ENCODE results near the gene CARD8.

The CARD8 gene

DNA sequence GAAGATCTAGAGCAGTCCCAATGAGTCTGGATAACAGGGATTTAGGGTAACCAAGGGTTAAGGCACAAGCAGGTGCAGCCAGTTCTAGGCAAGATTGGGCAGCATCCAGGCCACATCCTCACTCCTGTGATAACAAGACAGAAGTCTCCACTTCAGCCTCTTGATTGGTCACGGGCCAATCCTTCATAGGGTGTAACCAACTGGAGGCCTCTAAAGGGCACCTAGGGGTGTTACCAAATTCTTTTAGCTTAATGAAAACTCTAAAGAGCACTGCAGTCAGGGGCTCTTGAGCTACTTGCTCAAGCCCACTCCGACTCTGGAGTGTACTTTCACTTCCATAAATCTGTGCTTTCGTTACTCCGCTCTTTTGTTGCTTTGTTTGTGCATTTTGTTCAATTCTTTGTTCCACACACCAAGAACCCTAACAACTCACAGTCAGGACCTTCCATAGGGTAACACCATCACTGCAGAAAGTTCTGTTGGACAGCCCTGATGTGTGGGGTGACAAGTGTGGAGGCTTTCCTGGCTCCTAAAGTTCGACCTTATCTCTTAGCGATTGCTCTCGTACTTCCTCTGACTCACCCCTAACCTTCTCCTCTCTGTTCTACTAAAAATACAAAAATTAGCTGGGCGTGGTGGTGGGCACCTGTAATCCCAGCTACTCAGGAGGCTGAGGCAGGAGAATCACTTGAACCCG is 49.2 kb downstream of the CARD8 start:
- no peak for DNase-seq (ENCODE audit: low spot score)

DNA sequence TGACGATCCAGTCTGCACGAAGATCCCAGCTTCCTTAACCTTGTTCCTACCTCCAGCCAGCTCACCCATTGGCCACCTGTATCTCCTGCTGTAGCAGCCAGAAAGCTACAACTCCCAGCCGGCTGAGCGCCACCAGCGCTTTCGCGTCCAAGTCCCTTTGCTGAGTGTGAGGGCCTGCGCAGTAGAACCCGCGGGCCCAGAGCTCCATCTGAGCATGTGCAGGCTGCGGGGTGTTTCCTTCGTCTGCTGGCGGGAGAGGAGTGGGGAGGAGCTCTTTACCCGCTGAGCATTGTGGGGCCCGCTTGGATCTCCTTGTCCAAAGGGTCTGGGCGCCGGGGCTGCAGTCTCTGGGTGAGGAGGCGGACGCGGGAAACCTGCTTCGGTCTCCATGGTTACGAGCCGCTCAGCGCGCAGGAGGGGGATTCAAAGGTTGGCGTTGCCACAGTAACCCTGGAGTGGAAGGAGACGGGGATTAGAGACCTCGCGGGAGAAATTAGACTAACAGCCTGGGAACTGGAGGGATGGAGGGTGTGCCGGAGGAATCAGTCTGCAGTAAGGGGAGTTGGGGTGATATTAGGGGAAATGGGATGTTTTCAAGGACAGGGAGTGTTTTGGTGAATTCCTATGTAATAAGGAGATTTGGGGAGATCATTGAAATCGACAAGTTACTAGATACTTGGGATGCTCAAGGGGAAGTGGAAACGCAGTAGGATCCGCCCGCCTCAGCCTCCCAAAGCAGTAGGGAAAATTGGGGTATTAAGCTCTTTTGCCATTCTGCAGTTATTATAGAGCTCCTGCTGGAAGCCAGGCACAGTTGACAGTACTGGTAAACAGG is 51.7 kb downstream of the CARD8 start:
- DNase-seq (ENCODE audit: low spot score), result peak; percentile 99

DNA sequence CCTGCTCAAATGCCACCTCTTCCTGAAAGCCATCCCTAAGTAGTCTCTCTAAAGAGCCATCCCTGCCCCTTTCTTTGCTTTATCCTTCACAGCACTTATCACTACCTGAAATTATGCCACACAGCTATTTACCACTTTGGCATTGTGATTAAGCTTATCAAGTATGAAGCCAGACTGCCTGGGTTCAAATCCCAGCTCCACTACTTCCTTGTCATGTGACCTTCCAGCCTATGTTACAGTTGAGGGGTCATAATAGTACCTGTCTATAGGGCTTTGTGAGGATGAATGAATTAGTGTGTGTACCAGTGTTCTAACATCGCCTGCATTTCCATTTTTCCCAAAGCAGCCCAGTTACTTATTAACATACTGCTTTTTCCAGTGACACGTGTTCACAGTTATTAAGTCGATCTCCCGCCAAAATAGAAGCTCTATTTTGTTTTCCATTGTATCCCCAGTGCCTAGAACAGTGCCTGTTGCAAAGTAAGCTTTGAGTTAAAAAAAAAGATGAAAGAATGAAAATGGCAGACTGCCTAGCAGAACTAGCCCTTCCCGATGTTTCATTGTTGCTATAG is 52.4 kb downstream of the CARD8 start:
- DNase-seq (ENCODE audit: low spot score), result no peak

DNA sequence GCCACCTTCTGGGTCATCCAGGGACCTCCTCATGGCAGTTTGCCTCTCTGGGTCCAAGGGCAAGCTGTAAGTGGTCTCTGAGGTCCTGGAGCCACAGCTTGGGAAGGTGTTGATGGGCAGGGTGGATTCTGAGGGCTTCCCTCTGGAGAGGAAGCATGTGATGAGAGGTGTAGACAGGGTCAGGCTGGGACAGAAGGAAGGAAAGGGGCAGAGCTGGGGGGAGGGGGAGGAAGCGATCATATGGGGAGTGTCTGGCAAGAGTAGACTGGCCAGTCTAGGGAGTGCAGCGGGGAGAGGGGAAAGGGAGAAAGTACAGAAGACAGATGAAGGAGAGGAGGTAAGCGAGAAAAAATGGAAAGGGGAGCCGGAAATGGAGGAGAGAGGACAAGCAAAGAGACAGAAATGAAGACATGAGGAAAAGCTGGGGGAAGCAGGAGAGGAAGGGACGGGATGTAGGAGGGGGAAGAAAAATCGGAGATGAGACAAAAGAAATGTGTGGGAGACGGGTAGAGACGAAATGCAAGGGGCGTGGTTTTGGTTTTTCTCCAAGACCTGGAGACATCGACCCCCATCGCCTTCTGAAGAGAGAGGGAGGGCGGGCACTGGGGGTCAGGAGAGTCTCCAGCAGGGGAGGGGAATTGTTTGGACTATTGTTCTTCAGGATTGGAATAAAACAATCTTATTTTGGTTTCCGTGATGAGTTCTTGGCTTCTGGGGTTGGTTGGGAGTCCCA is 58.6 kb downstream of the CARD8 start:
- no peak for DNase-seq (ENCODE audit: low spot score)

DNA sequence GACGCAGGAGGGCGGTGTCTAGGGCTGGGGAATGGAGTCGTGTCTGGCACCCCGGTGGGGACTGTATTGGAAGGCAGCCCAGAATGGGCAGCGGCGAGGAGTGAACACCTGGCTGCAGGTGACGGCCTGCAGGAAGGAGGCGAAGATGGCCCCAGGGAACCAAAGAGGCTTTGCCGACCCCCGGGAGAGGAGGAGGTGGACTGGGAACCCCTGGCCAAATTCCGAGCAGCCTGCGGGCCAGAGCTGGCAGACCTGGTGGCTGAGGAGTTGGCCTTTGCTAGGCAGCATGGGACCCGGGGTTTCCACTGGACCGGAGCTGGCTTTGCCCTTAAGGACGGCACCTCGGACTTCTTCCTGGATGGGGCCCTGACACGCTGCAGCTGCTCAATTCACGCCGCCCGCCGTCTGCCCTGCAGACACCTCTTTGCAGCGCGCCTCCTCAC is 59.4 kb downstream of the CARD8 start:
- DNase-seq (ENCODE audit: low spot score), result no peak

DNA sequence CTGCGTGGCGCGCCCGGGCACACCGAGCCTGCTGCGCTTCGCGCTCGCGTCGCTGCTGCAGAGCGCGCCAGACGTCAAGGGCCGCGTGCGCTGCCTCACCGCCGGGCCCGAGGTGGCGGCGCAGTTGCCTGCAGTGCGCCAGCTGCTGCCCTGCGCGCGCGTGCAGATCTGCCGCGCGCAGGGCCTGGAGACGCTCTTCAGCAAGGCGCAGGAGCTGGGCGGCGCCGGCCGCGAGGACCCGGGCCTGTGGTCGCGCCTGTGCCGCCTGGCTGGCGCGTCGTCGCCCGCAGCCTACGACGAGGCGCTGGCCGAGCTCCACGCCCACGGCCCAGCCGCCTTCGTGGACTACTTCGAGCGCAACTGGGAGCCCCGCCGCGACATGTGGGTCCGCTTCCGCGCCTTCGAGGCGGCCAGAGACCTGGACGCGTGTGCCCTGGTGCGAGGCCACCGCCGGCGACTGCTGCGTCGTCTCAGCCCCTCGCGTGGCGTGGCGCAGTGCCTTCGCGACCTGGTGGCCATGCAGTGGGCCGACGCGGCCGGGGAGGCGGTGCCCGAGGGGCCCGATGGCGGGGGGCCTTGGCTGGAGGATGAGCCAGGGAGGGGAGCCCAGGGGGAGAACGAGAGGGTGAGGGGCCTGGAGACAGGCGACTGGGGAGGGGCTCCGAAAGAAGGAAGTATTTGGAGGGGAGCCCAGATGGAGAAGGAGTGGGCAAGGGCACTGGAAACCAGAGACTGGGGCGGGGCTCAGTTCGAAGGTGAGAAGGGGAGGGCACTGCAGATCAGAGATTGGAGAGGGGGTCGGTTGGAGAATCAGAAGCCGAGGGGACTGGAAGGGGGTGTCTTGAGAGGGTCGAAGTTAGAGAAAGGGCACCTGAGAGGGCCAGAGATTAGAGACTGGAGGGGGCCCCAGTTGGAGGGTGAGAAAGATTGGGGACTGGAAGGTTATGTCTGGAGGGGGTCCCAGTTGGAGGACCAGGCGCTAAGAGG is 60.6 kb downstream of the CARD8 start:
- no peak for DNase-seq (ENCODE audit: low spot score)

DNA sequence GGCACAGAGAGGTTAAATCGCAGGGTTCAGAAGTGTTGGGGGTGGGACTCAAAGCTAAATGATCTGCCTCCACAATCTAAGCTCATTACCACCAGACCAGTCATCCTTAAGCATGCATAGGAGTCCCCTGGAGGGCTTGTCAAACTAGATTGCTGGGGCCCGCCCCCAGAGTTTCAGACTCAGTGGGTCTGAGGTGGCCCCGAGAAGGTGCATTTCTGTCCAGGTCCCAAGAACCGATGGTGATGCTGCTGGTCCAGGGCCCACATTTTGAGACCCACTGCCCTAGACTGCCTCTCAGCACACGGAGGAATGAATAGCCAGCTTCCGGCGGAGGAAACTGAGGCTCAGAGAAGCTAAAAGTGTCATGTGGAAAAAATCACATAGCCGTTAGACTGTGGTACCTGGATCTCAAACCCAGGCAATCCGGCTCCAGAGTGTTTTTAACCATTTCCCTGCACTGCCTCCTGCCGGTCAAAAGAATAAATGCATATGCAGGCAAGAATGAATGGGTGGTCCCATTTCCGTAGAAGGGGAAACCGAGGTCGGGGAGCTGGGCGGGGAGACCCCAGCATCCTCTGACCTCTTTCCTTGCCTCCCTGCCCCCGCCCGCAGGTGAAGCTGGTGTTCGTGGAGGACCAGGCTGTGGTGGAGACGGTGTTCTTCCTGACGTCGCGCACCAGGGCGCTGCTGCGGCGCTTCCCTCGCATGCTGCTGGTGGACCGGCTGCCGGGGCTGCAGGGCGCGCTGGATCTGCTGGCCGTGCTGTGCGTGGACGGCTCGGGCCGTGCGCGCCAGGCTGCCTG is 61.5 kb downstream of the CARD8 start:
- peak; percentile 33 for DNase-seq (ENCODE audit: low spot score)

DNA sequence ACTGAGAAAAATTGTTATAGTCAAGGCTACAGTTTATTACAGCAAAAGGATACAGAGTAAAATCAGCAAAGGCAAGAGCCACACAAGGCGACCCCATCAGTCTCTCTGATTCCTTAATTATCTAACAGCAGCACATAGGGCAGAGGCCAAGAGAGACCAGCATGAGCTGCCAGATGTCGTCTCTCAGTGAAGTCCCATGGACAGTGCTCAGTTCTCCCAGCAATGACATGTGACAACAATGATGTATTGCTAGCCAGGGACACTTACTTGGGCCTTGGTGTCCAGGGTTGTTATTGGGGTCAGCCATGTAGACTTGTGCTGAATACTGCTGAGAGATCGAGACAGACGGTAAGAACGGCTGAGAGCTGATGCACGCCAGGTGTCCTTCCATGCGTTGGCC is 63.0 kb downstream of the CARD8 start:
- no peak for DNase-seq (ENCODE audit: low spot score)

DNA sequence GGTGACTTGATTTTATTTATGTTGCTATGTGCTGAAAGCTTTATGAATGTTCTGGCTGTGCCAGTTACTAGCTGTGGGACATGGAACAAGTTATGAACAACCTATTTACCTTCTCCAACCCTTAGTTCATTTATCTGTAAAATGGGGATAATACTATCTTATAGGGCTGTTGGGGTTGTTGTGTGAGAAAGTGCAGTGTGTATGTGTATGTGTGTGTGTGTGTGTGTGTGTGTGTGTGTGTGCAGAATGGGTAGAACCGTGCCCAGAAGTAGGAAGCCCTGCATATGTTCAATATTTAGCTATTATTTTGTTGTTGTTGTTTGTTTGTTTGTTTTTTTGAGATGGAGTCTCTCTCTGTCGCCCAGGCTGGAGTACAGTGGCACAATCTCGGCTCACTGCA is 64.8 kb downstream of the CARD8 start:
- DNase-seq (ENCODE audit: low spot score), result no peak

DNA sequence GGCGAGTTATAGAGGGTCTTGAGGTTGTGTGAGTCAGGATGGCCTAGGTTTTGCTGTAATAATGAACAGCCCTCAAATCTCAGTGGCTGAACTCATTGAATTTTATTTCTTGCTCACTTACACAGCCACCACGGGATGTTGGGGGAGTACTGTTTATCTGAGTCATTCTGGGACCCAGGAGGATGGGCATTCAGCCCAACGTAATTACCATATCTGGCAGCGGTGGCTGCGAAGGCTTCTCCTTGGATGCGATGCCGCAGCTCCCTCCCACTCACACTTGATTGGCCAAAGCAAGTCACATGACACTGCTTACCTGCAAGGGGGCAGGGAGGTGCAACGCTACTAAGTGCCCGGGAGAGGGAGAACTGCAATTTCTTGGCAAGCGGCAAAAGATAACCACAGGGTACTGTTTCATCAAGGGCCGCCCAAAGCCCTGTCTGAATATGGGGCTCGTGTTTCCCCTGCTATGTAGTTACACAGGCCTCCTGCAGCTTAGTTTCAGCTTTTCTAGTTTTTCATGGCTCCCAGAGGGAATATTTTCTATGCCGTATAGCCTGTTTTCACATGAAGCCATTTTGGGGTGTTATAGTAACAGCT is 65.3 kb downstream of the CARD8 start:
- DNase-seq (ENCODE audit: low spot score), result no peak

DNA sequence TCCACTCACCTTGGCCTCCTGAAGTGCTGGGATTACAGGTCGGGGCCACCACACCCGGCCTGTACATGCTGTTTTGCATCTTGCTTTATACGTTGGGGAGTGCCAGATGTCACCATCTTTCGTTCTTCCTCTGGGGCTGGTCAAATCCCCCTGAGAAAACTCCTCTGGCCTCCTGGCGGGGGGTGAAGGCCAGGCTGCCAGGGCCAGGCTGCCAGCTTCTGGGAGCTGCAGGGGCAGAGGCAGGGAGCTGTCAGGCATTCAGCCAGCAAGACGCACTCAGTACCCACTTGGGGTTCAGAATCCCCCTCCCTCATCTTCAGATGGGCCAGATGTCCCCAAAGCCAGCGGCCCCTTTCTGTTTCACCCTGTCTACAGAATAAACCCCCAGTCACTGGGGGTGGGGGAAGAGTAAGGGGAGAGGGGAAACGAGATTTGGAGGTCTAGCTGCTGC is 69.1 kb downstream of the CARD8 start:
- DNase-seq (ENCODE audit: low spot score), result no peak

DNA sequence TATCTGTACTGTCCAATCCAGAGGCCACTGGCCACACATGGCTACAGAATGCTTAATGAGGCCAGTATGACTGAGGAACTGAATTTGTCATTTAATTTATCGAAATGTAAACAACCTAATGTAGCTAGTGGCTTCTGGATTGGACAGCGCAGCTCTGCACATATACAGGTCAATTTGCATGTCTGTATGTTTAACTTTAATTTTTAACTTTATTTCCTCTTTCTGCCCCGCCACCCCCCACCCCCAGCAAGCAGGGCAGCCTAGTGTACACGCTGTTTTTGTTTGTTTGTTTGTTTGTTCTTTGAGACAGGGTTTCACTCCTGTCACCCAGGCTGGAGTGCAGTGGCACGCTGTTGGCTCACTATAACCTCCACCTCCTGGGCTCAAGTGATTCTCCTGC is 69.7 kb downstream of the CARD8 start:
- DNase-seq (ENCODE audit: low spot score), result no peak

DNA sequence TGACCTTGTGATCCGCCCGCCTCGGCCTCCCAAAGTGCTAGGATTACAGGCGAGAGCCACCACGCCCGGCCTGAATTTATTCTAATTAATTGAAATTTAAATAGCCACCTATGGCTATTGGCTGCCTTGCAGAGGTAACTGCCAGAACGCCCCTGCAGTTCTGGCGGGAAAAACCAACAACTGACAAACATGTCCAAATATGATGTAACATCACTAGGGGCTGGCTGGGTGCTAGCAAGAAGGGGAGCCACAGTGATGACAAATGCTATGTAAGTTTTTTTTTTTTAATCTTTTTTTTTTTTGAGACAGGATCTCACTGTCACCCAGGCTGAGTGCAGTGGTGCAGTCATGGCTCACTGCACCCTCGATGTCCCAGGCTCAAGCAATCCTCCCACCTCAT is 72.4 kb downstream of the CARD8 start:
- no peak for DNase-seq (ENCODE audit: low spot score)

DNA sequence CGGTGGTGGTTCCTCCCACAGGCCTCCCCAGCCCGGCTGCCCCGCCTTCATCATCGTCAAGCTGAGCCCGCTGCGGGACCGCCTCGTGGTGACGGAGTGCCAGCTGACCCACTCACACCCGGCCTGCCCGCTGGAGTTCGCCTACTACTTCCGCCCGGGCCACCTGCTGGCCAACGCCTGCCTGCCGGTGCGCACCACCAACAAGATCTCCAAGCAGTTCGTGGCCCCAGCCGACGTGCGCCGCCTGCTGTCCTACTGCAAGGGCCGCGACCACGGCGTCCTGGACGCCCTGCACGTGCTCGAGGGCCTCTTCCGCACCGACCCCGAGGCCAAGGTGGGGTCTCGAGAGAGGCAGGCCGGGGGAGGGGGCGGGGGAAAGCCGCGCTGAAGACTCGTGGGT is 73.3 kb downstream of the CARD8 start:
- DNase-seq (ENCODE audit: low spot score), result no peak

DNA sequence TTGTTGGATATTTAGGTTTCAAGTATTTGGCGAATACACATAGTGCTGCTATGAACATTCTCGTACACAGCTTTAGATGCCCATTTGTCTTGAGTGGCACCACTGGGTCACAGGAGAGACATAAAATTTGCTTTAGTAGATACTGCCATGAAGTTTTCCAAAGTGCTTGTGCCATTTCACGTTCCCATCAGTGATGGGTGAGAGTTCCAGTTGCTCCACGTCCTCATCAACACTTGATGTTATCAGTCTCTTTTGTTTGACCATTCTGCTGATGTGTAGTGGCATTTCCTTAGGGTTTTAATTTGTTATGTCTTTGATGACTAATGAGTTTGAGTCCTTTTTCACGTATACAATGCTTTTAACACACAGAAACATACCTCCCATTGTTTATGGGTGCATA is 74.2 kb downstream of the CARD8 start:
- DNase-seq (ENCODE audit: low spot score), result no peak

DNA sequence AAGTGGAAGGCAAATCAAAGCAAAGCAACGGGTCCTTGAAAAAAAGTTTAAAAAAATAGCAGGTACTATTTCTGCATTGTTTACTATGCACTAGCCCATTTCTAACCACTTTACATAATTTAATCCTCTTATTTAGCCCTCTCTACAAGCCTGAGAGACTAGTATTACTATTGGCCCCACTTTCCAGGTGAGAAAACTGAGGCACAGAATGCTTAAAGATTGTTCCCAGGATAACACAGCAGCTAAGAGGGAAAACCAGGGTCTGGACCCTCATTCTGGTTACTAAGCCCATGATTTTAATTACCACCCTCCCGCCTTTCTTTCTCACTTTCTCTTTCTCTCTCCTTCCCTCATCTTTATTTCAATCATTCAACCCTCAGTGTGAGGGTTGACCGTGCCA is 79.5 kb downstream of the CARD8 start:
- DNase-seq (ENCODE audit: low spot score), result no peak

DNA sequence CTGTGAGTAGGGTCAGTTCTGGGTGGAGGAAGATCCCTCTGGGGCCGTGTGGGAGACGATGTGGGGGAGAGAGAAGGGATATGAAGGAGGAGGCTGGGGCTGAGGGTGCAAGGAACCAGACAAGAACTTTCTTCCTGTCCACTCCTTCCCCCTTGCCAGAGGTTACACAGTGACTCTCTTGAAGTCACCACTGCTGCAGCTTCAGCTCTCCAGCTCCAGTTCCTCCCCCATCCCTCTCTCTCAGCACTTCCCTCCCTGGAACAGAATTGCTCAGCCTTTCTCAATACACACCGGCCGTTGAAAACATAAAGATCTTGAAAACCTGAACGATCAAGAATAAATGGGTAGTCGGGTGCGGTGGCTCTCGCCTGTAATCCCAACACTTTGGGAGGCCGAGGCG is 80.1 kb downstream of the CARD8 start:
- DNase-seq (ENCODE audit: low spot score), result no peak

DNA sequence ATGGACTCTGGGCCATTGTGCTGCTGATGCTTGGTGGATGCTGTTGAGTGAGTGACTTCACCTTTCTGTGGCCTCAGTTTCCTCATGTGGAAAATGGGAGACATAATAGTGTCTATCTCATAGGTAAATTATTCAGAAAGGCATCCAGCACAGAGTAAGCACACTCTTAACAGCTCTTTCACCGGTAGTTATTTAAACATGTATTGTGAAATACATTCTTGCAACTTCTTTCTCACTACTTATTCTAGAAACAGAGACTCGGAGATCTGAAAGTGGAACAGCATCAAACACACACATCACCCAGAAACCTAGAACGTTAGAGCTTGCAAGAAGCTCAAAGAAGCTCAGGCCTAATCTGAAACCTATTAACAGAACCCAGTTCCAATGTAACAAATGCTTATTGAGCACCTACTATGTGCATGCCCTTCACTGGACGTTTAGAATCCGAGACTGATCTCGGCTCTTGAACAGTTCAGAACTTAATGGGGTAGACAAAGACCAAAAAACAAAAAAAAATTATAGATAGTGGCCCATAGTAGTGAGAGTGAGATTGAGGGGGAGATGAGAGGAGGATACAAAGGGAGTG is 81.2 kb downstream of the CARD8 start:
- no peak for DNase-seq (ENCODE audit: low spot score)

DNA sequence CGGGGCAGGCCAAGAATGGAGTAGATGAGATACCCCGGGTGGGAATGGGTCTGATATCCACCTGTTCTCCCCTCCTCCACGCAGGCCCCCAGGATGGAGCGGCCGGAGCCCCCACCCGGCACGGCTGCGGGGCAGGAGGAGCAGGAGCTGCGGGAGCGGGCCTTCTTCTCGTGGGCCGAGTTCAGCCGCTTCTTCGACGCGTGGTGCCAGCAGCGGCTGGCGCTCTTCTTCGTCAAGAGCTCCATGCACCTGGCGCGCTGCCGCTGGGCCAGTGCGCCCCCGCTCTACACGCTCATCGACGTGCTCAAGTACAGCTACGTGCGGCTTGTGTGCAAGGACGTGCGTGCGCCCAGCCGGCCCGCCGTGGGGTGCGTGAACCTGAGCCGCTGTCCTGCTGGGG is 84.0 kb downstream of the CARD8 start:
- DNase-seq (ENCODE audit: low spot score), result no peak

Measured in AG08395 (cell line).